IPS DF 6.9 (cell line): ENCODE results near the gene MRGPRG.

Source experiments
- DNase-seq: peaks from one replicate; pipeline ENCODE4 v3.0.0-alpha.2; 2013; ENCODE audit warnings: low read depth, low spot score
- H3K27ac ChIP-seq: one replicate; pipeline ENCODE4 v1.5.1; 2013; ENCODE audit warnings: low read length, control low read depth
- H3K27me3 ChIP-seq: 2 replicates; pipeline ENCODE4 v1.6.1; 2013; ENCODE audit warnings: mild to moderate bottlenecking, low read length; ENCODE audit not compliant: control insufficient read depth, insufficient read depth
- H3K36me3 ChIP-seq: 2 replicates; pipeline ENCODE4 v1.6.1; 2013; ENCODE audit warnings: low read length; ENCODE audit not compliant: control insufficient read depth, insufficient read depth
- H3K4me1 ChIP-seq: 2 replicates; pipeline ENCODE4 v1.6.1; 2013; ENCODE audit warnings: low read length; ENCODE audit not compliant: control insufficient read depth, insufficient read depth
- H3K4me3 ChIP-seq: 2 replicates; pipeline ENCODE4 v1.5.1; 2013; ENCODE audit warnings: mild to moderate bottlenecking, low read length
- H3K9me3 ChIP-seq: 2 replicates; pipeline ENCODE4 v1.6.1; 2013; ENCODE audit warnings: low read length, inconsistent platforms; ENCODE audit not compliant: control insufficient read depth, insufficient read depth
- WGBS: extraction: QIAGEN DNeasy Blood & Tissue Kit; methylation state at CpG from one replicate; pipeline ENCODE4 v1.1.7; 2013; ENCODE audit warnings: mixed read lengths, missing lambda C conversion rate; ENCODE audit not compliant: insufficient read length, insufficient coverage; 5-methylcytosine and 5-hydroxymethylcytosine counted together

Gene MRGPRG

DNA sequence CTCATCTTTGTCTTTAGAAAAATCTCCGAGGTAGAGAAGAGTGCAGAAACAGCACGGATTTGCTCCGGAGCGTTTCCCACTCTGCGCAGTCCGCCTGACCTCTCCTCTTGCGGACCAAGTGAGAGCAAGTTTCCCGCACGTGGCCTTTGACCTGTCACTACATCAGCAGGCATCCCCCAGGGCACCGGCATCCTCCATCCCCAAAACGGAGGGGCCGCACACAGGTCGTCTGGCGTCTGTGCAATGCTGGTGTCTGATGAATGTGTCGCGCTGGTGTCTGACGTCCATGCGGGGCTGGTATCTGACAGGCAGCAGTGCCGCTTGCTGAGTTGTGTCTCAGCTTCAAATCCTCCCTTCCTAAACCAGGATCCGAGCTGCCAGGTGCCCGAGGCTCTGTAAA lies 14.3 kb upstream of the MRGPRG start:
- Histone ChIP-seq H3K27ac (no peak overlapping the region), H3K9me3 (no peaks in the 10 kb centered on the region), H3K36me3 (no peaks in the 10 kb centered on the region), H3K27me3 (no peaks in the 10 kb centered on the region), H3K4me3 (no peak overlapping the region), H3K4me1 (no peaks in the 10 kb centered on the region; the same call in 1 of the 2 replicates)
- DNase-seq: no peak
- WGBS: no CpG with 5 or more reads among the region's 21 CpGs

DNA sequence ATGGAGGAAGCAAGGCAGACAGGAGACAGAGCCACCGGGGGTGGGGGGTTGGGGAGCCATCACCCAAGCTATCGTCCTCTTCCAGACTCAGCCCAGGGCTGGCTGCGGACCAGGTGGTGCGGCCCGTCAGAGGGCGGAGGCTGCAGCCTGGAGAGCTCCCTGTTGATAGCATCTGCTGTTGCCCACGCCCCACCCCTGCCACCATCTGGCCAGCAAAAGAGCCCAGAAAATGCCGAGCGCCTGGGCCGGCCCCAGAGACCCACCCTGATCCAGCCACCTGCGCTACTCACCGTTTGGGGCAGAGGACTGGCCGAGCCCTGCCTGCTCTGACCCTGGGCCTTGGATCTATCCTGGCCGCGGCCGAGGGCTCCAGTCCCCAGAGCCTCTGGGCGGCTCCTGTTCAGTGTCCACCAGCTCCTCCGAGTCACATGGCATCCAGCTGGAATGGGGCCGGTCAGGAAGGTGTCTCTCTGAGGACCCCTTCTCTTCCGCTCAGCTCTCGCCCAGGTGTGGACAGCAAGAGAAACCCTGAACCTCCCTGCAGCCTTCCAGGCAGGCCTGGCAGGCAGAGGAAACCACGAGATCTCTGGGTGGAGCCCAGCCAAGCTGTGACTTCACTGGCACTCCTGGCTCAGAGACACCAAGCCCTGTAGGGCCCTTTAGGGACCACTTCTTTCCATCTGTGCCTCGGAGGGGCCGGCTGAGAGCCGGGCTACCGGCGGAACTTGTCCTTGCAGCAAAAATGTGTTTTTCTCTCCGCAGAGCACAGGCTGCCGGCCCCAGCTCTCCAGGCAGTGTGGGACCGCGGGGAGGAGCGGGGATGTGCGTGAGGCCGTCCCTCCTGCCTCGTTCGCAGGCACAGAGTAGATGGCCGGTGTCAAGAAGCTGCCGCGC lies 13.5 kb upstream of the MRGPRG start, which contains the start of gene MRGPRE:
Gene MRGPRE (minus strand): TSS at position 567 of the 894 bp plus-strand sequence. CDS start 3,618 bp downstream, outside the sequence.
- no CpG with 5 or more reads among the region's 39 CpGs for WGBS
- Histone ChIP-seq H3K4me1 (no peaks in the 10 kb centered on the region; the same call in 1 of the 2 replicates), H3K27ac (no peak within 1 kb of the TSS), H3K27me3 (no peaks in the 10 kb centered on the region), H3K4me3 (no peak within 1 kb of the TSS), H3K9me3 (no peaks in the 10 kb centered on the region), H3K36me3 (no peaks in the 10 kb centered on the region)
- DNase-seq: no peak

DNA sequence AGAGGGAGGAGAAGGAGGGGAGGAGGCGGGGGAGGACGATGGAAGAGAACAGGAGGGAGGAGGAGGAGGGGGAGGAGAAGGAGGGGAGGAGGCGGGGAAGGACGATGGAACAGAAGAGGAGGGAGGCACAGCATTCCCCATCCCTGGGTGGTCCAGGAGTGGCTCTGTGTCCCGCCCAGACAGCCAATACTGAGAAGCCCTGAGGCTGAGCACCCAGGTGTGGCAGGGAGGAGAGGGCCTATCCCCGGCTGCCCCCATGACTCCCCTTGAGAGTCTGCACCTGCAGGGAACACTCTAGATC lies 12.9 kb upstream of the MRGPRG start:
- Histone ChIP-seq H3K4me1 (no peaks in the 10 kb centered on the region; the same call in 1 of the 2 replicates), H3K27ac (no peak overlapping the region), H3K4me3 (no peak overlapping the region), H3K9me3 (no peaks in the 10 kb centered on the region), H3K27me3 (no peaks in the 10 kb centered on the region), H3K36me3 (no peaks in the 10 kb centered on the region)
- DNase-seq: no peak
- no CpG with 5 or more reads among the region's 6 CpGs for WGBS

DNA sequence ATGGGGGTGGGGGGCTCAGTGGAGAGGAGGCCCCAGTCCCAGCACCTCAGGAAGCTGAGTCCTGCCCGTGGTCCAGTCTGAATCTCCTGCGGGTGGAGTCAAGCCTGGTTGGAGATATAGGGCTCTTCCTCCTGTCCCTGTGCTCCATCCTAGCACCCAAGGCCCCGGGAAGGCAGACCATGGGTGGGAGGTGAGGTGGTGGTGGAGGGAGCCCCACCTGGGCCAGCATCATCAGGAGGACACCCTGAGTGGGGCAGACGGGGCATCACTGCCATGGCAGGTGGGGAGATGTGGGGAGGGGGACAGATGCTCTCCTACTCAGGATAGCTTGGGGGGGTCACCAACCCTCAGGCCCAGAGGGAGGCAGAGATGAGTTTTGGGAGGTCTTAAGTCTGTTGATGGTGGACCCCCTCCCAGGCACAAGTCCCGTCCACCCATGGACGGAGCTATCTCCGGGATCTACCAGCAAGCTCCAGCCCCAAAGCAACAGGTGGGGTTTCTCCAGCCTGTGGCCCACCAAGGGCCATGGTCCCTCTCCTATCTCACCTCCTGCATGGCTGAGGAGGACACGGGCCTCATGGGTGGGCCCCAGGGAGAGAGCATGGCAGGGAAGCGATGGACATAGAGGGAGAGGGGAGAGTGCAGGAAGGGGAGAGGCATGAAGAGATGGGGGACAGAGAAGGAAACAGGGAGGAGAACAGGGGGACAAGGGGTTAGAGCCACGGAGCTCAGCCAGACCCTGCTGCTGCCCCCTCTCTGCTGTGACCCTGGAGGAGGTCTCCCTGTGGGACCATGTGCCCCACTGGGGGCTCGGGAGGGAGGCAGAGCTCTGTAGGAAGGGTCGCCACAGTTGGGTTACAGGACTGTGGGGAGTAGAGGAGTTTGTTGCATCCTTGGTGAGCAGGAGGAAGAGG lies 12.3 kb upstream of the MRGPRG start:
- Histone ChIP-seq H3K36me3 (no peaks in the 10 kb centered on the region), H3K4me1 (no peaks in the 10 kb centered on the region; the same call in 1 of the 2 replicates), H3K27ac (no peak overlapping the region), H3K9me3 (no peaks in the 10 kb centered on the region), H3K4me3 (no peak overlapping the region), H3K27me3 (no peaks in the 10 kb centered on the region)
- no CpG with 5 or more reads among the region's 12 CpGs for WGBS
- DNase-seq: no peak

DNA sequence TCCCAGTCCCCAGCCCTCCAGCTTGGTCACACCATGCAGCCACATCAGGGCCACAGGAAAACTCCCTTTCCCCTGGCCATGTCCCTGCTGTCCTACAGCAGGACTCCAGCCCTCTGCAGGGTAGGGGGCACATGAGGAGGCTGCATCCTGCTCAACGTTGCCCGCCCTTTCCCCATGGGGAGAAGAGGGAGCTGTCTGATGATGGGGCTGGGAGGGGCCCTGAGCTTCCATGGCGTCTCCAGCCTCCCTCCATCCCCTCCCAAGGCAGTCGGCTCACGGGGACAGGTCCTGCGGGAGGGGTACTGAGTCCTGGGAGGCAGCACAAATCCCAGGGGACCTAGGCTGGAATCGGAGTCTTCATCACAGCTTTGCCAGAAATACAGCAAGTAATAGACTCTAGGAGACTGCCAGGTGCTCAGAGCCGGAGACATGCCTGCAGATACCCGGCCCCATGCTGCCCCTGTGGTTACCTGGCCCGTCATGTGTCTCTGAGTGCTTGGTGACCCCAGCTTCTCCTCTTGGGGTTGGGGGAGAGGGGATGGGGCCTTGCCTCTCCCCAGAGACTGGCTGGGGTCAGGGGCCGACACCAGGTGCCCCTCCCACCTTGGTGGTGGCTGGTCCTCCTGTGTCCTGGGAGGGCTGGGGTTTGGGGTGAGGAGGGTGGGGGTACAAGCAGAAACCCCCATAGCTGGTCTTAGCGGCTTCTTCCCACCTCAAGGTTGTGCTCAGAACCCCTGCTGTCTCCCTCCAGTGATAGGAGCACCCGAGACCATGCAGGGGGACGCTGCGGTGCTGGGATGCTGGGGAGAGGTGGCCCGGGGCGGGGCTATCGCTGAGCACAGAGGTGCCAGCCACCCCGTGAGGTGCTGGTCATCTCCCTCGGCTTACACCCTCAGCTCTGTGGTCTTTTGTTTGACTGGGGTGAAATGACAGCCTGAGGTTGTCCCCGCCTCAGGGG lies 11.3 kb upstream of the MRGPRG start:
- Histone ChIP-seq H3K36me3 (no peaks in the 10 kb centered on the region), H3K4me1 (no peaks in the 10 kb centered on the region; the same call in 1 of the 2 replicates), H3K4me3 (no peak overlapping the region), H3K9me3 (no peaks in the 10 kb centered on the region), H3K27ac (no peak overlapping the region), H3K27me3 (no peaks in the 10 kb centered on the region)
- no peak for DNase-seq
- WGBS: no CpG with 5 or more reads among the region's 21 CpGs

DNA sequence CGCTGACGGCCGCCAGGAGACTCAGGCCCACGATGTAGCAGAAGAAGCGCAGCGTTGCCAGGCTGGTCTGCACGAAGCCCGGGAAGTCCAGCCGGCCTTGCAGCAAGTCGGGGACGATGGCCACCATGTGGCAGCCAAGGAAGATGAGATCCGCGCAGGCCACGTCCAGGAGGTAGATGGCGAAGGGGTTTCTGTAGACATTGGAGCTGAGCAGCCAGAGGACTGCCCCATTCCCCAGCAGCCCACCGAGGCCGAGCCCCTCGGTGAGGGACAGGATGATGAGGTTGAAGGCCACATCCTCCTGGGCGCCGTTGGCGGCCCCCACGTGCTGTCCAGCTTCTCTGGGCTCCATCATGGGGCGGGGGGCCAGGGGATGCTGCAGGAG lies 9.8 kb upstream of the MRGPRG start:
- no peaks in the 10 kb centered on the region for H3K9me3 ChIP-seq
- no CpG with 5 or more reads among the region's 23 CpGs for WGBS

DNA sequence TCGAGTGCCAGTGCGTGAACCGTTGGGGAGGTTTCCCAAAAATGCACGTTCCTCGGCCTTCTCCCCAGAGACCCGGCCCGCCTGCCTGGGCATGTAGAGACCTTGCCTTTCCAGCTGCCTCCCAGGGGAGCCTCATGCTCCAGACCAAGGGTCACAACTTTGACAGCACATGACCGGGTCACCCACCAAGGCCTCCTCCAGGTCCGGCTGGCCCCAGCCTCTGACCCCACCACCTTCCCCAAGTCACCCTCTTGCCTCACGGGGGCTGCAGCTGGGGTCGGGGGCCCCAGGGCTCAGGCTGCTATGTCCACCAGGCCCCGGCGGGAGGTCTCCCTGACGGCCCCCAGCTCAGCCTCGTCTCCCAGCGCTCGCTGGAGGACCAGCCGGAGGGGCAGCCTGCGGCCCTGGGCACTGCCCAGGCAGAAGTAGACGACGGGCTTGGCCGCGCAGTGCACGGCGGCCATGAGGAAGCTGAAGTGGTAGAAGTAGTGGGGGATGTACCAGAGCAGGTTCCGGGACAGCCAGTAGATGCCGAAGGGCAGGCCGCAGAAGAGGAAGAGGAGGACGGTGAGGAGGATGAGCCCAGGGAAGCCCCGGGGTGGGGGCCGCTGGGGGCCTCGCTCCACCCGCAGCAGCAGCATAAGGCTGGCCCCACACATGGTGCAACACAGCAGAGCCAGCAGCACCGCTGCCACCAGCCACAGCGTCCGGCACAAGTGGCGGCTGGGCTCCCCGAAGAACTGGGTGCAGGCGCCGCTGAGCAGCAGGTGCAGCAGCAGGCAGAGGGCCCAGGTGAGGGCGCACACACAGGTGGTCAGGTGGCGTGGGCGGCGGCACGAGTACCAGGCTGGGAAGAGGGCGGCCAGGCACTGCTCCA lies 9.2 kb upstream of the MRGPRG start:
- no CpG with 5 or more reads among the region's 46 CpGs for WGBS
- Histone ChIP-seq H3K27ac (no peak overlapping the region), H3K9me3 (no peaks in the 10 kb centered on the region), H3K4me3 (no peak overlapping the region), H3K27me3 (no peaks in the 10 kb centered on the region), H3K36me3 (no peaks in the 10 kb centered on the region), H3K4me1 (no peaks in the 10 kb centered on the region; the same call in 1 of the 2 replicates)
- no peak for DNase-seq

More for the DNA sequence above, 9.8 kb upstream of the MRGPRG start:
- DNase-seq: no peak
- no peaks in the 10 kb centered on the region for H3K27me3 ChIP-seq
- no peak overlapping the region for H3K27ac ChIP-seq
- H3K36me3 ChIP-seq: no peaks in the 10 kb centered on the region
- H3K4me1 ChIP-seq: no peaks in the 10 kb centered on the region; the same call in 1 of the 2 replicates
- no peak overlapping the region for H3K4me3 ChIP-seq

DNA sequence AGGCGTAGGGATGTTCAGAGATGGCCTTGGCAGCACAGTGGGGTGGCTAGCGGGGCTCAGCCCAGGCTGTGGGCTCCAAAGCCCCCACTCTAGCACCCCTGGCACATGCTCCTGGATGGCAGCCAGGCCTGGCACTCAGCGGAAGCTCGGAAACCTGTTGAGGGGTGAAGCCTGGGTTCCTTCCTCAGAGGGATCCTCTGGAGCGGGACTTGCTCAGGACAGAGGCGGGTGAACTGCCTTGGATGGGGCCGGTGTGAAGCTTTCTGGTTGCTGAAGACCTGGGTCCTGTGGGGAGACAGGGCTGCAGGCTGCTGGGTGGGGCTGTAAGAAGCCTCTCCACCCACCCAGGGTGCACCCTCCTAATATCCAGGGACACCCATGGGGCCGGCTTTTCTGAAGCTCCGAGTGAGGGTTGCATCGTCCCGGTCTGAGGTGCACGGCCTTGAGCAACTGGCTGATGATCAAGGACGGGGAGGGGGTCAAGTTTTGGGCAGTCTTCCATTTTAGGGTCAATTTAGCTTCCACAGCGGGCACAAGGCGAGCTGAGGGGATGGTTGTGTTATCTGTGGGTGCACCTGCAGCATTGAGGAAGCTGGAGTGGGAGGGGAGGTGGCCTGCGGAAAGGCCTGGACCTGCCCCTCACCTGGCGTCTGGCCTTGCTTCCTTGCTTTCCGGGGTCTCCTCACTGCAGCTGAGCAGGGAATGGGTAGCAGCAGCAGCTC lies 8.4 kb upstream of the MRGPRG start:
- no peaks in the 10 kb centered on the region for H3K9me3 ChIP-seq
- H3K4me3 ChIP-seq: no peak overlapping the region
- no peak overlapping the region for H3K27ac ChIP-seq
- no peaks in the 10 kb centered on the region for H3K27me3 ChIP-seq
- H3K36me3 ChIP-seq: no peaks in the 10 kb centered on the region
- WGBS: no CpG with 5 or more reads among the region's 18 CpGs
- H3K4me1 ChIP-seq: no peaks in the 10 kb centered on the region; the same call in 1 of the 2 replicates
- no peak for DNase-seq
